ENCODE measurements around the gene SEC24B. TPM values are rescaled to one million over a fixed set of nuclear protein-coding genes. Genes with fewer than 3 reads are reported as not detected.
"Not testable (repeated sequence)": the region's sequence is repeated elsewhere in the genome, so short reads cannot be mapped to it uniquely, and the experiment has no call there.

Gene SEC24B
- total RNA-seq, 2 experiments from 2014 or later, result 22.0 to 25.9 TPM

DNA sequence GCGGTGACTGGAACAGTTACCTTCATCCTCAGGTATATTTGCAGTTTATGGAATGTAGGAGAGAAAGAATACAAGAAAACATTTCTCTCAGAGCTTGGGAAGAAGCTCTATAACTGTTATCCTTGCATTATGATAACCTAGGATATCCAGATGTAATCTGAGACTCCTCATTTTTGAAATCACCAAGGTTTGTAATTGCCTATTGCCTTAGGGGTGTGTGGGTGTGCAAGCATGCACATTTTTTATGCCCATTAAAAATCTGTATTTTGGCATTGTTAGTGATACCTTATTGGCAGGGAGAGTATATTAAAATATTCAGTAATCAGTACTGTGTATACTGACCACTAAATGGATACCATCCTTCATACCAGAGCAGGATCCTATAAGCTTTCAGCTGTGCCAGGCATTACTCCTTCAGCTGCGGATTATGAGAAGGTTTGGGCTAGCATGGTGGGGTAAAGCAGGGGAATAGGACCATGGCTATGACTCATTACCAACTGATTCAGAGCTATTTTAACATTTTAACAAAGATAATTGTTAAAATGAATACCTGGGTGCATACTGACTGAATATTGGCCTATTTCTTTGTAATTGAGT, 8.3 kb downstream of the SEC24B start:
- Mint-ChIP-seq H3K27me3 (no peaks in the 10 kb centered on the region), H3K4me3 (no peak overlapping the region), H3K27ac (no peak overlapping the region), H3K9me3 (ENCODE audit: low read depth) (no peaks in the 10 kb centered on the region), H3K4me1 (peaks cover 41% of the 10 kb centered on the region), H3K36me3 (peaks cover 21% of the 10 kb centered on the region)
- ATAC-seq, result no peak
- CTCF ChIA-PET, result interaction anchor here (1.3 kb wide), 1 partner anchor 9 kb away, joined by 7 read pairs; the partner anchor contains the start of gene SEC24B
- no peak for DNase-seq

DNA sequence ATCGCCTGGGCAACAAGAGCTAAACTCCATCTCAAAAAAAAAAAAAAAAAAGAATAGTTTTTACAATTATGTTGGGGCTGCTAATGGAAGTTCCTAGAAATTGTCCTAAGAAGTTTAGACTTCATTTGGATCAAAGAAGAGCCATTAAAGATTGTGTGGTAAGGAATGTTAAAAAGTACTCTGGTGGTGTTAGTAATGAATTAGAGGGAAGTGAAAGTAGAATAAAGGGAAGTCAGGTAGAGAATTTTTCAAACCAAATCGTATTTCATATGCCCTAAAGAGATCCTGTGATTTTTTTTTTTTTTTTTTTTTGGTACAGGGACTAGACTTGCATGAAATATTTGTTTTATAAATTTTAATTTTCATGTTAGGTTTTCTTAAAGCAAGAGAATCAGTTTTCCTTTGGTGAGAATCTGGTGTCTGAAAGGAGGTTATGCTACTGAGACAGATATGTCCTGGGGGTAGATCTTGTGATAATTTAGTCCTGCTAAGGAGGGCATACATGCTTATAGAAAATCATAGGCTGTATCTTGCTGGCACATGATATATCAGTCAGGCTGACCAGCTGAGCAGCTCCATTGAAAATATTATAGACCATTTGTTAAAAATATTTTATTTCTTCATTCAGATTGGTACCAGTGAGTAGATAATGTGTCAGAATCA, 10.7 kb downstream of the SEC24B start:
- peaks cover 37% of the 10 kb centered on the region for H3K4me1 Mint-ChIP-seq
- H3K4me3 Mint-ChIP-seq, result no peak overlapping the region
- no peak overlapping the region for H3K27ac Mint-ChIP-seq
- H3K27me3 Mint-ChIP-seq, result no peaks in the 10 kb centered on the region
- CTCF ChIA-PET, result interaction anchor here (0.8 to 2.0 kb wide), 2 partner anchors 11 to 143 kb away, joined by 4 to 8 read pairs; partner anchors contain the start of gene SEC24B
- DNase-seq (no peak), ATAC-seq (no peak)
- peaks cover 26% of the 10 kb centered on the region for H3K36me3 Mint-ChIP-seq
- no peaks in the 10 kb centered on the region for H3K9me3 Mint-ChIP-seq (ENCODE audit: low read depth)

DNA sequence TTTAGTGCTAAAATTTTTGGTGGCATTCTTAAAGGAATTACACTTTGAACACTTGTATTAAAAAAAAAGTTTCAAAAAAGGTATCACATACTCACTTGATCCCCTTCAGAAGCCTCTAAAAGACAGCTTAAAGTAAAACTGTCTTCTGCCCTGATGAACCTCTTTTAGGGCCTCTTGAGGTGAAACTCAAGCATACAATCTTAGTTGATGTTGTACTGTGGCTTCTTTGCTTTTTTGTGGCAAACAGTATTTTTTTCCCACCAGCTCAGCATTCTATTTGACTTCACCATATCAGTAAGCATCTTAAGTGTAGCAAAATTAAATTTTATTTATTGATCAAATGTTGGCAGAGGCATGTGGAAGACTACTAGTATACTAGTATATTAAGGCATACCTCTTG, 13.7 kb downstream of the SEC24B start:
- CTCF ChIA-PET, result interaction anchor here (2.9 kb wide), 1 partner anchor 14 kb away, joined by 13 read pairs; the partner anchor contains the start of gene SEC24B
- no peak overlapping the region for H3K27ac Mint-ChIP-seq
- H3K36me3 Mint-ChIP-seq, result peaks cover 42% of the 10 kb centered on the region
- H3K9me3 Mint-ChIP-seq (ENCODE audit: low read depth), result no peaks in the 10 kb centered on the region
- ATAC-seq (no peak), DNase-seq (no peak)
- no peak overlapping the region for H3K4me3 Mint-ChIP-seq
- peaks cover 29% of the 10 kb centered on the region for H3K4me1 Mint-ChIP-seq
- H3K27me3 Mint-ChIP-seq, result no peaks in the 10 kb centered on the region

DNA sequence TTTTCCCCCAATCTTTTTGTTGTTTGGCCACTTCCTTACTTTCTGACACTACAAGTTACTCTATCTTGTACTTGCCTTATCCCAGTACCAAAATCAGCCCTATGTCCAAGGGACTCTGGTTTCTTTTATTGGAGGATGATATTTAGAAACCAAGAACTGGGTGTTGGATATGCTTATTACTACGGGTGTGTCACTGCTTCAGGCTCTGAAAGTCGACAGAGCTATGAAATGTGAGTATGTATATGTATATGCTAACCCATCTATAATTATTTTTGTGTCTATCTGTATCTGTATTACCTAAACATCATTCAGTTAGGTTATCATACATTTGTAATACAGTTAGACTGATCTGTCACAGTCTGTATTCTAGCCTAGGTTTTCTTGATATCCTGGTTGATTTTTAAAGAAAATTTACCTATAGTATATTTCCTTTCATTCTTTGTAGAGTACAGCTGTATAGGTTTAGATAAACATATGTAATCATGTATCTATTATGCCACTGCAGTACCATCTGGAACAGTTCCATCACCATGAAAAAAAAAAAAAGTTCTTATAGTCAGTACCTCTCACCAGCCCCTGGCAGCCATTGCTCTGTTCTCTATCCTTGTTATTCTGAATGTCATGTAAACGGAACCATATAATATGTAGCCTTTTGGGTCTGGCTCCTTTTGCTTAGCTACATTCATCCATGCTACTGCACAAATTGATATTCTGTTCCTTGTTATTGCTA, 18.1 kb downstream of the SEC24B start:
- Mint-ChIP-seq H3K27me3 (no peaks in the 10 kb centered on the region), H3K9me3 (ENCODE audit: low read depth) (peaks cover 2% of the 10 kb centered on the region), H3K4me3 (no peak overlapping the region), H3K36me3 (peaks cover 40% of the 10 kb centered on the region), H3K4me1 (peaks cover 19% of the 10 kb centered on the region), H3K27ac (no peak overlapping the region)
- no peak for ATAC-seq
- no peak for DNase-seq
- CTCF ChIA-PET, result no interaction called here

DNA sequence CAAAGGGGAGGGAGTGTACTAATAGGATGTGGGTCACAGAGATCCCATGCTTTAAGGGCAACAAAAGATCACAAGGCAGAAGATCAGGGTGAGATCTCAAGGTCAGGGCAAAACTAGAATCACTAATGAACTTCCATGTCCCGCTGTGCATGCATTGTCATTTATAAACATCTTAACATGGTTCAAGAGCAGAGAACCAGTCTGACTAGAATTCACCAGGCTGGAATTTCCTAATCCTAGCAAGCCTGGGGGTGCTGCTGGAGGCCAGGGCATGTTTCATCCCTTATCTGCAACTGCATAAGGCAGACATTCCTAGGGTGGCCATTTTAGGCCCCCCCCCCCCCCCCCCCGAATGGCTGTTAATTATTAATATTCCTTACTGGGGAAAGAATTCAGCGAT, 19.5 kb downstream of the SEC24B start:
- H3K27ac Mint-ChIP-seq; H3K27me3 Mint-ChIP-seq; H3K4me3 Mint-ChIP-seq; DNase-seq; H3K4me1 Mint-ChIP-seq; ATAC-seq; H3K9me3 Mint-ChIP-seq (ENCODE audit: low read depth); CTCF ChIA-PET: not testable (repeated sequence)
- H3K36me3 Mint-ChIP-seq, result peaks cover 36% of the 10 kb centered on the region

DNA sequence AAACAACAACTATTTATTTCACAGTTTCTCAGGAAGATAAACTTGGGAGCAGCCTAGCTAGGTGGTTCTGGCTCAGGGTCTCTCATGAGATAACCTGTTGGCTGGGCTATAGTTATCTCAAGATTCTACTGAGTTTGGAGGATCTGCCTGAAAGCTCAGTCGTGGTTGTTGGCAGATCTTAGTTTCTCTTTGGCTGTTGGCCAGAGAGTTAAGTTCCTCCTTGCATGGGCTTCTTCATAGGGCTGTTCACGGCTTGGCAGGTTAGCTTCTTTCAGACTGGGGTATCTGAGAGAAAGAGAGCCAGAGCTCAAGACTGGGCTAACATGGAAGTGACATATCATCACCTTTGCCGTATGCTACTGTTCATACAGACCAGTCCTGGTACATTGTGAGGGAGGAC, 28.7 kb downstream of the SEC24B start:
- Mint-ChIP-seq H3K36me3 (peaks cover 35% of the 10 kb centered on the region), H3K9me3 (ENCODE audit: low read depth) (no peaks in the 10 kb centered on the region), H3K4me1 (peaks cover 1% of the 10 kb centered on the region), H3K4me3 (no peak overlapping the region), H3K27ac (no peak overlapping the region), H3K27me3 (no peaks in the 10 kb centered on the region)
- CTCF ChIA-PET, result interaction anchor here (0.6 to 1.2 kb wide), 3 partner anchors 29 to 77 kb away, joined by 3 to 4 read pairs (median 4); partner anchors contain the start of gene SEC24B
- DNase-seq (no peak), ATAC-seq (no peak)

DNA sequence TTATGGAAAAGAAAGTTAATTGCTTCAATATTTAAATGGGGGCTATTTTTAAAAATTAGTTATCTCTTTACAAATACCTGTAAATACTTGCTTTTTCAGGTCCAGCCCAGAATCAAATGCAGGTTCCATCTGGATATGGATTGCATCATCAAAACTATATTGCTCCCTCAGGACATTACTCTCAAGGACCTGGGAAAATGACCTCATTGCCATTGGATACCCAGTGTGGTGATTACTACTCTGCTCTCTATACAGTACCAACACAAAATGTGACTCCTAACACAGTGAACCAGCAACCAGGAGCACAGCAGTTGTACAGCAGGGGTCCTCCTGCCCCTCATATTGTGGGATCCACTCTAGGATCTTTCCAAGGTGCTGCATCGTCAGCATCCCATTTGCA, 29.2 kb downstream of the SEC24B start:
- H3K9me3 Mint-ChIP-seq (ENCODE audit: low read depth), result no peaks in the 10 kb centered on the region
- no peak overlapping the region for H3K4me3 Mint-ChIP-seq
- no peaks in the 10 kb centered on the region for H3K27me3 Mint-ChIP-seq
- peaks cover 34% of the 10 kb centered on the region for H3K36me3 Mint-ChIP-seq
- ATAC-seq (no peak), DNase-seq (no peak)
- H3K4me1 Mint-ChIP-seq, result peaks cover 1% of the 10 kb centered on the region
- H3K27ac Mint-ChIP-seq, result no peak overlapping the region
- CTCF ChIA-PET, result interaction anchor here (0.6 kb wide), 1 partner anchor 77 kb away, joined by 3 read pairs; no protein-coding TSS in a partner anchor

DNA sequence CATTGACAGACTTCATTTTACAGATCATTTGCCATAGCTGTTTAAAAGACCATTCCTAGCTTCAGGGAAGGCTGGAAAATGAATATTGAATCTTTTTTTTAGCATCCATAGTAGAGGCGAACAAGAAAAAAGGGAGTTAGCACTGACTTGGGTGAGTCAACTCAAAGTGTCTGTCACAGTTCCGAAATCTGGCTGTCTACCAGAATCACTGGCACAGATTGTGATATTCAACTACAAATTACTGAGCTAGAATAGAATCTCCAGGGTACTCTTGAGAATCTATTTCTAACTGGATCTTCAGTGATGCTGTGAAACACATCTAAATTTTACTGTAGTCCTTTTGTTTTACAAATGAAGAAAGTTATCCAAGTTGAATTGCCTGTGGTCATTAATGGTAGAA, 31.5 kb downstream of the SEC24B start:
- ATAC-seq (no peak), DNase-seq (no peak)
- Mint-ChIP-seq H3K4me1 (peaks cover 6% of the 10 kb centered on the region), H3K9me3 (ENCODE audit: low read depth) (no peaks in the 10 kb centered on the region), H3K4me3 (no peak overlapping the region), H3K27ac (peak overlapping the region; percentile 12), H3K27me3 (no peaks in the 10 kb centered on the region), H3K36me3 (peaks cover 40% of the 10 kb centered on the region)
- CTCF ChIA-PET, result interaction anchor here (0.7 kb wide), 1 partner anchor 67 kb away, joined by 3 read pairs; no protein-coding TSS in a partner anchor

DNA sequence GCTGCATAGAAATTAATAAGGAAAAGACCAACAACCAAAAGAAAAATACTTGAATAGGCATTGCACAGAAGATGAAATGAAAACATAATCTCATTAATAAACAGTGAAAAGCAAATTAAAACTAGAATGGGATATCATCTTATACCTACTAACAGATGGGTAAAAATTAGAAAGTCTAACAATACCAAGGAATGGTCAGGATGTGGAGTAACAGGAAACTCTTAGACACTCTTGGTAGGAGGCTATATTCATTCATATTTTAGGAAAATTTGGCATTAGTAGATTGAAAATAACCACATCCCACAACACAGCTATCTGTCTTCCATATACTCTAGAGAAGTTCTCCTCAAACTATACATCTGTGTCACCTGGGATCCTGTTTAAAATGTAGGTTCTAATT, 36.3 kb downstream of the SEC24B start:
- Mint-ChIP-seq H3K27ac (no peak overlapping the region), H3K36me3 (peaks cover 36% of the 10 kb centered on the region), H3K4me1 (peaks cover 24% of the 10 kb centered on the region), H3K27me3 (no peaks in the 10 kb centered on the region), H3K9me3 (ENCODE audit: low read depth) (no peaks in the 10 kb centered on the region), H3K4me3 (no peak overlapping the region)
- no peak for DNase-seq
- CTCF ChIA-PET, result interaction anchor here (2.0 kb wide), 1 partner anchor 37 kb away, joined by 5 read pairs; the partner anchor contains the start of gene SEC24B
- no peak for ATAC-seq

DNA sequence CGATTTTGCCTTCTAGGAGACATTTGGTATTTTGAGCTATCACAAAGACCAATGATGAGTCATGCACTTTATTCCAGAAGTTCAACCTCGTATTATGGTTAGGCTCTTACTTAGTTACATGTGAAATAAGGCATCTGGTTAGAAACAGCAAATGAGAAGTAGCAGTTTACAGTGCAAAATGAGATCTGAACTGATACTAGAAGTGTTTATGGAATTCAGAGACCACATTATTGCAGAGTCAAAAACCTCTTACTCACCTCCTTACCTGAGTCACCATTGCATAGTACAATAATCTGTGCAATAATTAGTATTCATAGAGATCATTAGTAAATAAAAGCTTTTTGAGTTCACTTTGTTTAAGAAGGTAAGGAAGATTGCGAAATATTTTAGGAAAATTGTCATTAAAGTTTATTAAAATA, 38.7 kb downstream of the SEC24B start:
- CTCF ChIA-PET, result no interaction called here
- ATAC-seq, result no peak

DNA sequence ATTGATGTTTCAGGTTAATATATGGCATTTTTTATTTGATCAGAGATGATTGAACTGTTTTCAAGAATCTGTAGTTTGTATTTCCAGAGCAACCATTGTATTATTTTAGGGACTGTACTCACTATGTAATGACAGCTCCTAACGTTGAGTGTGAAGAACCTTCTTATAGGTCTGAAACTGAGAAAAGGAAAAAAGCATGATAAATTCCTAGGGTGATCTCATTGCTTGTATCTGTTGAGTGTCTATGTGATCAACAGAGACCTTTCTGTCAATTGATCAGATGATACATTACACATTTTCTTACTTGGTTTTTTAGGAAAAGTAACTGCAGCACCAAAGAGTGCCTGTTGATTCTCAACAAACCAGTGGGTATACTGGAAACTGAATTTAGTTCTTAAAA, 40.2 kb downstream of the SEC24B start:
- Mint-ChIP-seq H3K9me3 (ENCODE audit: low read depth) (no peaks in the 10 kb centered on the region), H3K4me1 (peaks cover 19% of the 10 kb centered on the region), H3K27ac (no peak overlapping the region), H3K36me3 (peaks cover 31% of the 10 kb centered on the region), H3K27me3 (no peaks in the 10 kb centered on the region), H3K4me3 (no peak overlapping the region)
- DNase-seq, result no peak
- CTCF ChIA-PET, result no interaction called here
- ATAC-seq, result no peak

More for the DNA sequence above, 38.7 kb downstream of the SEC24B start:
- Mint-ChIP-seq H3K36me3 (peaks cover 38% of the 10 kb centered on the region), H3K27ac (no peak overlapping the region), H3K9me3 (ENCODE audit: low read depth) (no peaks in the 10 kb centered on the region), H3K4me3 (no peak overlapping the region), H3K4me1 (peaks cover 23% of the 10 kb centered on the region), H3K27me3 (no peaks in the 10 kb centered on the region)
- no peak for DNase-seq

DNA sequence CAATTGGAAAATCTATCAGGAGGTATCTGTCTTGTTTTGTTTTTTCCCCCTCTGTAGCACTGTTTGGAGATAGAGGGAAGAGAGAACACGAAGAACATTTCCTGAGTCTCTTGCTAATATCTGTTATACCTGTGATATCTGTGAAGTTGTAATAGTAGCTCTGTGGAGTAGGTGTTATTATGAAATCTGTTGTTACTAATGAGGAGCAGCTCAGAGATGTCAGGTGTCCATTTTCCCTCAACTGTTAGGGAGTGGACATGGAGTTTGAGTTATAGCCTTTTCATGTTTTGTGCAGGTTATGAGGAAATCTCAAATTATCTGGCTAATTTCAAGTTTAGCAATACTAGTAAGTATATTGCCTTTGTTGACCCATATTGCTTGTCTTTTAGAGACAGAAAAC, 52.4 kb downstream of the SEC24B start:
- H3K27ac Mint-ChIP-seq, result no peak overlapping the region
- DNase-seq (no peak), ATAC-seq (no peak)
- no peaks in the 10 kb centered on the region for H3K4me1 Mint-ChIP-seq
- no peaks in the 10 kb centered on the region for H3K9me3 Mint-ChIP-seq (ENCODE audit: low read depth)
- H3K36me3 Mint-ChIP-seq, result peaks cover 30% of the 10 kb centered on the region
- H3K27me3 Mint-ChIP-seq, result no peaks in the 10 kb centered on the region
- CTCF ChIA-PET, result interaction anchor here (1.6 kb wide), 1 partner anchor 53 kb away, joined by 4 read pairs; no protein-coding TSS in a partner anchor
- H3K4me3 Mint-ChIP-seq, result no peak overlapping the region

DNA sequence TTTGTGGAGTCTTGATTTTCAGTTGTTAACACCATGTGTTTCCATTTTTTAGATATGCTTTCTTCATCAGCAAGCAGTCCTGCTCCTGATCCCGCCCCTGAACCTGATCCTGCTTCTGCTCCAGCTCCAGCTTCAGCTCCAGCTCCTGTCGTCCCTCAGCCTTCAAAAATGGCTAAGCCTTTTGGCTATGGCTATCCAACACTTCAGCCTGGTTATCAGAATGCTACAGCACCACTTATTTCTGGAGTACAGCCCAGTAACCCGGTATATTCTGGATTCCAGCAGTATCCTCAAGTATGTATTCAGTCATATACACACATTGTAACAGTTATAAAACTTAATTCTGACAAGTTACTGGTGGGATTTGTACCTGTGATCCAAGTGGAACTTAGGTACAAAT, 60.9 kb downstream of the SEC24B start:
- CTCF ChIA-PET, result no interaction called here
- ATAC-seq, result no peak
- H3K4me3 Mint-ChIP-seq, result no peak overlapping the region
- peaks cover 55% of the 10 kb centered on the region for H3K36me3 Mint-ChIP-seq
- H3K9me3 Mint-ChIP-seq (ENCODE audit: low read depth), result no peaks in the 10 kb centered on the region
- no peaks in the 10 kb centered on the region for H3K27me3 Mint-ChIP-seq
- peaks cover 4% of the 10 kb centered on the region for H3K4me1 Mint-ChIP-seq
- no peak overlapping the region for H3K27ac Mint-ChIP-seq
- no peak for DNase-seq
